Measurements from ENCODE around the gene FALEC.
"Not testable (repeated sequence)": the region's sequence is repeated elsewhere in the genome, so short reads cannot be mapped to it uniquely, and the experiment has no call there.

- TF ChIP-seq CTCF (IDR thresholded peaks at IDR 0.05; ENCODE audit: insufficient read depth, low read depth, low read length); EZH2 (IDR thresholded peaks at IDR 0.05; ENCODE audit: insufficient read depth, low read length): not testable (repeated sequence)
Observed at GRCh38 chr1:150581962-150582361, 66.4 kb downstream of the FALEC start.
